ENCODE results near the gene ARHGAP42.

DNA sequence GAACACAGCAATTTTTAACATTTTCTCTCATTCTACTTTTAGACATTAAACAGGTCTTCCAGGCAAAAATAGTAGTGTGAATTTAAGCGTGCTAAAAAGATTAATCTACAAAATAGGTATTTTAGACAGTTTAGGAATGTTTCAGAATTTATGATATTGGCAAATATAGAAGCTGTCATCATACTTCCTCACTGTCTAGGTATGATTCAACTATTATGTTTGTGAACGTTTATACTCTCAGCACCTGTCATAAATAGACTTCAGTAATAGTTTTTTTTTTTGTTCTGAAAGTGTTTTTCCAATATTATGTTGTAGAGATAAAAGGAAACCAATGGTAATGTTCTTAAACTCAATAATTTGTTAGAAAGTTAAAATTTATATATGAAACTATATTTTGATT lies 103.0 kb downstream of the ARHGAP42 start:
- TF ChIP-seq, protein P1, sequence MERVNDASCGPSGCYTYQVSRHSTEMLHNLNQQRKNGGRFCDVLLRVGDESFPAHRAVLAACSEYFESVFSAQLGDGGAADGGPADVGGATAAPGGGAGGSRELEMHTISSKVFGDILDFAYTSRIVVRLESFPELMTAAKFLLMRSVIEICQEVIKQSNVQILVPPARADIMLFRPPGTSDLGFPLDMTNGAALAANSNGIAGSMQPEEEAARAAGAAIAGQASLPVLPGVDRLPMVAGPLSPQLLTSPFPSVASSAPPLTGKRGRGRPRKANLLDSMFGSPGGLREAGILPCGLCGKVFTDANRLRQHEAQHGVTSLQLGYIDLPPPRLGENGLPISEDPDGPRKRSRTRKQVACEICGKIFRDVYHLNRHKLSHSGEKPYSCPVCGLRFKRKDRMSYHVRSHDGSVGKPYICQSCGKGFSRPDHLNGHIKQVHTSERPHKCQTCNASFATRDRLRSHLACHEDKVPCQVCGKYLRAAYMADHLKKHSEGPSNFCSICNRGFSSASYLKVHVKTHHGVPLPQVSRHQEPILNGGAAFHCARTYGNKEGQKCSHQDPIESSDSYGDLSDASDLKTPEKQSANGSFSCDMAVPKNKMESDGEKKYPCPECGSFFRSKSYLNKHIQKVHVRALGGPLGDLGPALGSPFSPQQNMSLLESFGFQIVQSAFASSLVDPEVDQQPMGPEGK (CRISPR knock-in tag; IDR thresholded peaks at IDR 0.05; ENCODE audit: borderline replicate concordance), result no peak
- TF ChIP-seq, protein P2, sequence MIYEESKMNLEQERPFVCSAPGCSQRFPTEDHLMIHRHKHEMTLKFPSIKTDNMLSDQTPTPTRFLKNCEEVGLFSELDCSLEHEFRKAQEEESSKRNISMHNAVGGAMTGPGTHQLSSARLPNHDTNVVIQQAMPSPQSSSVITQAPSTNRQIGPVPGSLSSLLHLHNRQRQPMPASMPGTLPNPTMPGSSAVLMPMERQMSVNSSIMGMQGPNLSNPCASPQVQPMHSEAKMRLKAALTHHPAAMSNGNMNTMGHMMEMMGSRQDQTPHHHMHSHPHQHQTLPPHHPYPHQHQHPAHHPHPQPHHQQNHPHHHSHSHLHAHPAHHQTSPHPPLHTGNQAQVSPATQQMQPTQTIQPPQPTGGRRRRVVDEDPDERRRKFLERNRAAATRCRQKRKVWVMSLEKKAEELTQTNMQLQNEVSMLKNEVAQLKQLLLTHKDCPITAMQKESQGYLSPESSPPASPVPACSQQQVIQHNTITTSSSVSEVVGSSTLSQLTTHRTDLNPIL (CRISPR knock-in tag; IDR thresholded peaks at IDR 0.05; ENCODE audit: low read depth), result no peak
- TF ChIP-seq ZFP3 (CRISPR knock-in tag; IDR thresholded peaks at IDR 0.05) (no peak), BACH2 (CRISPR knock-in tag; IDR thresholded peaks at IDR 0.05; ENCODE audit: borderline replicate concordance) (no peak), ISL1 (CRISPR knock-in tag; IDR thresholded peaks at IDR 0.05) (no peak), SNAI2 (CRISPR knock-in tag; IDR thresholded peaks at IDR 0.05) (no peak), ZNF565 (CRISPR knock-in tag; conservative IDR thresholded peaks at IDR 0.05; ENCODE audit: low read depth) (no peak), GLIS3 (CRISPR knock-in tag; IDR thresholded peaks at IDR 0.05) (no peak), ARNTL (CRISPR knock-in tag; IDR thresholded peaks at IDR 0.05; ENCODE audit: borderline replicate concordance, low read depth) (no peak)
- TF ChIP-seq, protein P3, sequence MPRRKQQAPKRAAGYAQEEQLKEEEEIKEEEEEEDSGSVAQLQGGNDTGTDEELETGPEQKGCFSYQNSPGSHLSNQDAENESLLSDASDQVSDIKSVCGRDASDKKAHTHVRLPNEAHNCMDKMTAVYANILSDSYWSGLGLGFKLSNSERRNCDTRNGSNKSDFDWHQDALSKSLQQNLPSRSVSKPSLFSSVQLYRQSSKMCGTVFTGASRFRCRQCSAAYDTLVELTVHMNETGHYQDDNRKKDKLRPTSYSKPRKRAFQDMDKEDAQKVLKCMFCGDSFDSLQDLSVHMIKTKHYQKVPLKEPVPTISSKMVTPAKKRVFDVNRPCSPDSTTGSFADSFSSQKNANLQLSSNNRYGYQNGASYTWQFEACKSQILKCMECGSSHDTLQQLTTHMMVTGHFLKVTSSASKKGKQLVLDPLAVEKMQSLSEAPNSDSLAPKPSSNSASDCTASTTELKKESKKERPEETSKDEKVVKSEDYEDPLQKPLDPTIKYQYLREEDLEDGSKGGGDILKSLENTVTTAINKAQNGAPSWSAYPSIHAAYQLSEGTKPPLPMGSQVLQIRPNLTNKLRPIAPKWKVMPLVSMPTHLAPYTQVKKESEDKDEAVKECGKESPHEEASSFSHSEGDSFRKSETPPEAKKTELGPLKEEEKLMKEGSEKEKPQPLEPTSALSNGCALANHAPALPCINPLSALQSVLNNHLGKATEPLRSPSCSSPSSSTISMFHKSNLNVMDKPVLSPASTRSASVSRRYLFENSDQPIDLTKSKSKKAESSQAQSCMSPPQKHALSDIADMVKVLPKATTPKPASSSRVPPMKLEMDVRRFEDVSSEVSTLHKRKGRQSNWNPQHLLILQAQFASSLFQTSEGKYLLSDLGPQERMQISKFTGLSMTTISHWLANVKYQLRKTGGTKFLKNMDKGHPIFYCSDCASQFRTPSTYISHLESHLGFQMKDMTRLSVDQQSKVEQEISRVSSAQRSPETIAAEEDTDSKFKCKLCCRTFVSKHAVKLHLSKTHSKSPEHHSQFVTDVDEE (CRISPR knock-in tag; IDR thresholded peaks at IDR 0.05), result no peak
- TF ChIP-seq, protein P4, sequence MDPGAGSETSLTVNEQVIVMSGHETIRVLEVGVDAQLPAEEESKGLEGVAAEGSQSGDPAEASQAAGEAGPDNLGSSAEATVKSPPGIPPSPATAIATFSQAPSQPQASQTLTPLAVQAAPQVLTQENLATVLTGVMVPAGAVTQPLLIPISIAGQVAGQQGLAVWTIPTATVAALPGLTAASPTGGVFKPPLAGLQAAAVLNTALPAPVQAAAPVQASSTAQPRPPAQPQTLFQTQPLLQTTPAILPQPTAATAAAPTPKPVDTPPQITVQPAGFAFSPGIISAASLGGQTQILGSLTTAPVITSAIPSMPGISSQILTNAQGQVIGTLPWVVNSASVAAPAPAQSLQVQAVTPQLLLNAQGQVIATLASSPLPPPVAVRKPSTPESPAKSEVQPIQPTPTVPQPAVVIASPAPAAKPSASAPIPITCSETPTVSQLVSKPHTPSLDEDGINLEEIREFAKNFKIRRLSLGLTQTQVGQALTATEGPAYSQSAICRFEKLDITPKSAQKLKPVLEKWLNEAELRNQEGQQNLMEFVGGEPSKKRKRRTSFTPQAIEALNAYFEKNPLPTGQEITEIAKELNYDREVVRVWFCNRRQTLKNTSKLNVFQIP (CRISPR knock-in tag; IDR thresholded peaks at IDR 0.05; ENCODE audit: borderline replicate concordance, low read depth), result no peak
